Activated T-cell treated with anti-CD3 and anti-CD28 coated beads for 24 hours (primary cell): ENCODE measurements around the gene IKZF1.

Experiments
- DNase-seq: peaks from one replicate; pipeline ENCODE4 v3.0.0-alpha.2; 2020; ENCODE audit warnings: low read depth

The IKZF1 gene

GRCh38 chr7:50413561-50413960 is 109.0 kb downstream of the IKZF1 start:
- DNase-seq: no peak

GRCh38 chr7:50415844-50416364 is 111.4 kb downstream of the IKZF1 start:
- DNase-seq: no peak

GRCh38 chr7:50416527-50417182 is 112.1 kb downstream of the IKZF1 start:
- DNase-seq: no peak

GRCh38 chr7:50418086-50418515 is 113.6 kb downstream of the IKZF1 start:
- DNase-seq: peak; percentile 64

- DNase-seq: no peak
Observed at GRCh38 chr7:50418526-50419290, 114.2 kb downstream of the IKZF1 start.

GRCh38 chr7:50421043-50421442 is 116.5 kb downstream of the IKZF1 start:
- DNase-seq: no peak

GRCh38 chr7:50422858-50423257 is 118.3 kb downstream of the IKZF1 start:
- DNase-seq: no peak

- no peak for DNase-seq
Observed at GRCh38 chr7:50423860-50424259, 119.3 kb downstream of the IKZF1 start.

GRCh38 chr7:50425318-50425717 is 120.8 kb downstream of the IKZF1 start:
- DNase-seq: no peak

- DNase-seq: no peak
Observed at GRCh38 chr7:50426280-50427045, 121.9 kb downstream of the IKZF1 start.

GRCh38 chr7:50427518-50427917 is 123.0 kb downstream of the IKZF1 start:
- no peak for DNase-seq

- DNase-seq: no peak
Observed at GRCh38 chr7:50428911-50429310, 124.4 kb downstream of the IKZF1 start.

GRCh38 chr7:50431316-50431715 is 126.8 kb downstream of the IKZF1 start:
- no peak for DNase-seq

GRCh38 chr7:50431722-50432305 is 127.3 kb downstream of the IKZF1 start:
- DNase-seq: no peak

- DNase-seq: no peak
Observed at GRCh38 chr7:50436133-50436806, 131.8 kb downstream of the IKZF1 start.

- DNase-seq: peak; percentile 10
Observed at GRCh38 chr7:50446542-50446960, 142.0 kb downstream of the IKZF1 start.

- no peak for DNase-seq
Observed at GRCh38 chr7:50448823-50449222, 144.3 kb downstream of the IKZF1 start.

- no peak for DNase-seq
Observed at GRCh38 chr7:50449501-50449880, 145.0 kb downstream of the IKZF1 start.

GRCh38 chr7:50449881-50450589 is 145.5 kb downstream of the IKZF1 start, which contains the start of gene FIGNL1:
TSS of gene FIGNL1 (minus strand) at chr7:50450350. CDS start at chr7:50447287, 3,063 bp downstream.
- DNase-seq: peak; percentile 79

- DNase-seq: no peak
Observed at GRCh38 chr7:50450590-50451032, 146.1 kb downstream of the IKZF1 start.
